RKO (cell line): ENCODE results near the gene APLP2.
"Not testable (repeated sequence)": the region's sequence is repeated elsewhere in the genome, so short reads cannot be mapped to it uniquely, and the experiment has no call there.

Experiments used
- DNase-seq: peaks from one replicate; pipeline ENCODE4 v3.0.0-alpha.2; 2016; ENCODE audit warnings: low spot score

APLP2 gene

DNA sequence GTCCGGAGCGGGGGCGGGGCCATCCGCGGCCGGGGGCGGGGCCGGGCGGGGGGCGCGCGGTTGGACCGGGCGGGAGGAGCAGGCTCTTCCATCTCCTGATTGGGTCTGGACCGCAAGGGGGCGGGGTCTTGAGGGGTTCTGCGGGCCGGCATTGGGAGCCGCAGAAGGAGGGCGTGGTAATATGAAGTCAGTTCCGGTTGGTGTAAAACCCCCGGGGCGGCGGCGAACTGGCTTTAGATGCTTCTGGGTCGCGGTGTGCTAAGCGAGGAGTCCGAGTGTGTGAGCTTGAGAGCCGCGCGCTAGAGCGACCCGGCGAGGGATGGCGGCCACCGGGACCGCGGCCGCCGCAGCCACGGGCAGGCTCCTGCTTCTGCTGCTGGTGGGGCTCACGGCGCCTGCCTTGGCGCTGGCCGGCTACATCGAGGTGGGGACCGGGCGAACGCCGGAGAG, at the start of gene APLP2:
TSS of gene APLP2 (plus strand) at position 236 of the 450 bp plus-strand sequence. CDS start at position 320, 84 bp downstream.
- DNase-seq: peak; percentile 98

DNA sequence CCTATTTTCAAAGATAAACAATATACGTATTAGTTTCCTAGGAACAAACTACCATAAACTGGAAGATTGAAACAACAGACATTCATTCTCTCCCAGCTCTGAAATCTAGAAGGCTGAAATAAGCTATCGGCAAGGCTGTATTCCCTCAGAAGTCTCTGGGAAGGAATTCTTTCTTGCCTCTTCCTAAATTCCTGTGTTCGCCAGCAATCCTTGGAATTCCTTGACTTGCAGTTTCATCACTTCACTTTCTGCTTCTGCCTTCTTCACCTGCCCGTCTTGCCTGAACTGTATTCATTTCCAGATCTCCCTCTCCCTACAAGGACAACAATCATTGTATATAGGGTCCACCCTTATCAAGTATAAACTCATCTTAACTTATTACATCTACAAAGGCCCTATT, 49.4 kb upstream of the APLP2 start:
- DNase-seq: no peak

DNA sequence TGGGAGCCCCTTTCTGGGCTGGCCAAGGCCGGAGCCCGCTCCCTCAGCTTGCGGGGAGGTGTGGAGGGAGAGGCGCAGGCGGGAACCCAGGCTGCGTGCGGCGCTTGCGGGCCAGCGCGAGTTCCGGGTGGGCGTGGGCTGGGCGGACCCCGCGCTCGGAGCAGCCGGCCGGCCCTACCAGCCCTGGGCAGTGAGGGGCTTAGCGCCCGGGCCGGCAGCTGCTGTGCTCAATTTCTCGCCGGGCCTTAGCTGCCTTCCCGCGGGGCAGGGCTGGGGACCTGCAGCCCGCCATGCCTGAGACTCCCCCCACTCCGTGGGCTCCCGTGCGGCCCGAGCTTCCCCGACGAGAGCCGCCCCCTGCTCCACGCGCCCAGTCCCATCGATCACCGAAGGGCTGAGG, 48.1 kb upstream of the APLP2 start:
- not testable (repeated sequence) for DNase-seq

DNA sequence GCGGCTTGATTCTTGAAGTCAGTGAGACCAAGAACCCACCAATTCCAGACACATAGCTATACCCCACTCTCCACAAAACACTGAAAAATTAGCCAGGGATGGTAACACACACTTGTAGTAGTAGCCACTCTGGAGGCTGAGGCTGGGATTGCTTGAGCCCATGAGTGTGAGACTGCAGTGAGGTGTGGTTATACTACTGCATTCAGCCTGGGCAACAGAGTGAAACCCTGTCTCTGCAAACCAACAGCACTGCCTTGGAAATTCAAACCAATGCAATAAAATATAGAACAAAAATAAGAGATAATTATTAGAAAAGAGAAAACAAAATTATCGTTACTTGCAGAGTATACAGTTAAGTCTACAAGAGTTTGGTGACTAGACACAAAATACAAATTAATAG, 46.9 kb upstream of the APLP2 start:
- no peak for DNase-seq

DNA sequence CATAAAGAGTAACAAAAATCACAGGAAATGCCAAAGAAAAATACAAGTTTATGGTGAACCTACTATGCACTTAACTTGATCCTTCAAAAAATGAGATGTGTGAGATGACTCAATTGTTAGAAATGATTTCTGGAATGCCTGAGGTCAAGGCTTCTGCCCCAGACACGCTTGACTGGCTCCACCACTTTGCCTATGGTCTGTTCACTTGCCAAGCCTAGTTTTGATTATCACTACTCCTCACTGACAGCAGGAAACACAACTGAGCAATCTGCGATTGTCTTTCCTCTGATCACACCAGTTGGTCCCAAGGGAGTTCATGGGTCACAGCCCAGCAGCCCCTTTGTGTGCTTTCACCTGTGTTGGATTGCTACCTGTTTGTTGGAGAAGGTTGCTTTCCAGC, 46.5 kb upstream of the APLP2 start:
- peak; percentile 43 for DNase-seq

DNA sequence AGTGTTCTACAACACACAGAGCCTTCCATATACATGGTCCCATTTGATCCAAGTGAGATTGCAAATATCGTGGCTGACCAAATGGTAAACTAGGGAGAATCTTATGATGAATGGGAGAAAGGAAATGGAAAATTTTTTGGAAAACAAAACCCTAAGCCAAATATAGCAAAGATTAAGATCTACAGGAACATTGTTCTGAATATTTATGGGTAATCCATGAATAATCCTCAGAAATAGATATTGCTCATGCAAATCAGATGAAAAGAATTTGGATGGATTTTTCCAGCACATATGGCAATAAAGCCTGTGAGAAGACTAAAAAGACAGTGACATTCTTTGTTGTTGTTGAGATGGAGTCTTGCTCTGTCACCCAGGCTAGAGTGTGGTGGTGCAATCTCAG, 45.3 kb upstream of the APLP2 start:
- no peak for DNase-seq

DNA sequence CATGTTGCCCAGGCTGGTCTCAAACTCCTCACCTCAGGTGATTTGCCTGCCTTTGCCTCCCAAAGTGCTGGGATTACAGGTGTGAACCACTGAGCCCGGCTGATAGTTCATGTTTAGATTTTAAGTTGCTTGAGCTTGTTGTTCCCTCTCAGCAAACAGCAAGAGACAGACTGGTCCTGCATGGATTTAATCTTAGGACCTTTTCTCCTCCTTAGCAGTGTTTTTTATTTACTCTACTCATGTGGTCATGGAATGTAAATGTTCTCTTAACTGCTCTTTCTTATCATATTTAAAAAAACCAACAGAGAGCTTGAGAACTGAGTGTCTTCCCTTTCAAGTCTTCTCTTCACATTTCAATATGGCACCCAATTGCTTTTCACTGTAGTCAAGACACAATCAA, 44.3 kb upstream of the APLP2 start:
- no peak for DNase-seq

DNA sequence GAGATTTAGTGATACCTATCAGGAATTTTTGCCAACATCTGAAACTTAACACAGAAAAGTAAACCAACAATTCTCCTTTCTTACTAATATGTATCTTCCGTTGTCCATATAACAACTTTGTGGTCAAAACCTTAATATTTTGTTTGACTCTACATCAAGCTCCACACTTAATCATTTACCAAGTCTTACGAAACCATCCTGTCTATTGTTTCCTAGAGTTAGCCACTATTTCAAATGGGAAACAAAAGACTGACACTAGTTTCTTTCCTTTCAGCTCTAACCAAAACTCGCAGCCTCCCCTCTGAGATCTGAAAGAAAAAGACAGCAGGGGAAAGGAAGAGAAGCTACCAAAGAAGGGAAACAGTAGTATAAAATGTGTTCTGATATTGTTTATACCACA, 40.6 kb upstream of the APLP2 start:
- no peak for DNase-seq

DNA sequence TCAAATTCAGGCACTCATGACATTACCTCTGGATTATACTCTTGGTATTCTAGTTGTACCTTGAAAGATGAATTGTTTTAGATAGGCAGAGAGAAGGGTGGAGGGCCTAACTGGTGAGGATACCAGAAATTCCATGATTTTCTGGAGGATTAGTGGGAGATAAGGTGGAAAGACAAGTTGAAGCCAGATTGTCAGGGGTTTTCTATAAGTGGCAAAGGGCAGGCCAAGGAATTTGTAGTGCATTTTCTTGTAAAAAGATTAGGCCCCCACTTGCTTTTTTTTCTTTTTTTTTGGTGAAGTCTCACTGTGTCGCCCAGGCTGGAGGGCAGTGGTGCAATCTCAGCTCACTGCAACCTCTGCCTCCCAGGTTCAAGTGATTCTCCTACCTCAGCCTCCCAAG, 38.6 kb upstream of the APLP2 start:
- DNase-seq: no peak

DNA sequence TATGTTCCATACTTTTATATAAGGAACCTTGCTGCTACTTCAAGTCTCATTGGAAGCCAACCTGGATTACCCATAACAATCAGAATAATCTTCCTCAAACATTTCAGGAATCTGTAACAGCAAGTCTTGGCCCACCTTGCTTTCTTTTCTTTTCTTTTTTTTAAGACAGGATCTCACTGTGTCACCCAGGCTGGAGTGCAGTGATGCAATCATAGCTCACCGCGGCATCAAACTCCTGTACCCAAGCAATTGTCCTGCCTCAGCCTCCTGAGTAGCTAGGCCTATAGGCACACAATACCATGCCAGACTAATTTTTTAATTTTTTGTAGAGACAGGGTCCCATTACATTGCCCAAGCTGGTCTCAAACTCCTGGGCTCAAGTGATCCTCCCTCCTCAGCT, 37.7 kb upstream of the APLP2 start:
- no peak for DNase-seq

DNA sequence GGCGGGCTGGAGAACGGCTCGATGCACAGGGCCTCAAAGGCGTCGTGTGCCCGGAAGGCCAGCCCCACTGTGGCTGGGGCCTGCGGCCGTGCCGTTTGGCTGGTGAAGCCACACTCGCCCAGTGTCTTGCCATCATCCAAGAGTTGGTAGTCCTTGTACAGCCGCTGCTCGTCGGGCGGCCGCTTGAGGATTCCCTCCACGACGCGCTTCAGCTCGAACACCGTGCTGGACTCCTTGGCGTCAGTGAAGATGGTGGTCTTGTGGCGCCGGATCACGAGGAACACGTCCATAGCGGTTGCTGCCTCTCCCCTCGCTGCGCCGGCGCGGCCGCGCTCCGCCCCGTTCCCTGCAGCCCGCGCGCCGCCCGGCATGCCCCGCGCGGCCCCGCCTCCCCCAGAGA, 36.8 kb upstream of the APLP2 start:
- DNase-seq: no peak

DNA sequence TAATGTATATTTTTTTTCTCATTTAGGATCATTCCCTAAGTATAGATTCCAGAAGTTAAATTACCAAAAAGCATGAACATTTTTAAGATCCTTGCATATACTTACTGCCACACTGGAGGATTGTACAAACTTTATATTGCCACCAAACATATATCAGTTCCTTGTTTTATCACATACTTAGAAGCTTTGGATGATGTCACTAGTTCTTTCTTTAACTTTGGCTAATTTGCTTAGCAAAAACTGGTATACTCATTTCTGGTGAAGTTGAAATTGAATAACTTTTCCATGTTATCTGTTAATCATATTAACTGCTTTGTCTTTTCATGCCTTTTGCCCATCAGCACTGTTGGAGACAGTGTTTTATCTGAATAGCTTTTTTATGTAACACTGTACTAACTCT, 35.5 kb upstream of the APLP2 start:
- DNase-seq: no peak

DNA sequence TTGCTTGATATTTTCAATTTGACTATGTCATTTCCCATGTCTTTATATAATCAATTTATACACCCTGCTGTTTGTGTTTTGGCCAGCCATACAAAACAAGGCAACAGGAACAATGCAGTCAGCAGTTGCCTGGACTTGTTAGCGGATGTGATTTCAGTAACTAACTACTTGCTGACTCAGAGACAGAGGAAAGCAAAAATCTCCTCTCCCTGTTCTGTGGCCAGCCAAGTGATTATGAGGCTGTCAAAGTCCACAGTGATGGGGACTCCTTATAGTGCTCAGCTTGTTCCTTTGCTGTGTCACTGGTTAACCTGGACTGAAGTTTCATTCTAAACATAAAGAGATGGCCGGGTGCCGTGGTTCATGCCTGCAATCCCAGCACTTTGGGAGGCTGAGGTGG, 32.6 kb upstream of the APLP2 start:
- DNase-seq: peak; percentile 81

DNA sequence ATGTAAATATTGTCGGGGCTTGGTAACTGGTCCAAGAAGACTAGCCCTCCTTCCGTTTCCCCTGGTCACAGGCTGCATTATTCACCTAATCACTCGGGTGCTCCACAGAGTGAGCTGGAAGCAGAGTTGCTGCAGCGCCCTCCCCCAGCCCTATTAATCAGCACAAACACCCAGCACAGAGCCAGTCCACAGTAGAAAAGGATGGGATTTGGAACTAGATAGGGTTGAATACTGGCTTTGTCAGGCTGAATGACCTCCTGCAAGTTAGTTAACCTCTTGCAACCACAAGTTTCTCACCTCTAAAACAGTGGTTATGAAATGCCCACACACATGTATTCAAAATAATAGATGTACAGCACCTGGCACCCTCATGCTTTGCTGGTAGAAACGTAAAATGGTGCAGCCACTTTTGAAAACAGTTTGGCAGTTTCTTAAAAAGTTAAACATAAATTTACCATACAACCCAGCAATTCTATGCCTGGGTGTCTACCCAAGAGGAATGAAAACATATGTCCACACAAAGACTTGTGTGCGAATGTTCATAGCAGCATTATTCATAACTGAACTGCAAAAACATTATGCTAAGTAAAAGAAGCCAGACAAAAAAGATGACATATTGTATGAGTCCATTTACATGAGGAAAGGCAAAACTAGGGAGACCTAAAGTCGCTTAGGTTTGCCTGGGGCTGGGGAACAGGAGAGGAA, 31.7 kb upstream of the APLP2 start:
- peak; percentile 19 for DNase-seq

DNA sequence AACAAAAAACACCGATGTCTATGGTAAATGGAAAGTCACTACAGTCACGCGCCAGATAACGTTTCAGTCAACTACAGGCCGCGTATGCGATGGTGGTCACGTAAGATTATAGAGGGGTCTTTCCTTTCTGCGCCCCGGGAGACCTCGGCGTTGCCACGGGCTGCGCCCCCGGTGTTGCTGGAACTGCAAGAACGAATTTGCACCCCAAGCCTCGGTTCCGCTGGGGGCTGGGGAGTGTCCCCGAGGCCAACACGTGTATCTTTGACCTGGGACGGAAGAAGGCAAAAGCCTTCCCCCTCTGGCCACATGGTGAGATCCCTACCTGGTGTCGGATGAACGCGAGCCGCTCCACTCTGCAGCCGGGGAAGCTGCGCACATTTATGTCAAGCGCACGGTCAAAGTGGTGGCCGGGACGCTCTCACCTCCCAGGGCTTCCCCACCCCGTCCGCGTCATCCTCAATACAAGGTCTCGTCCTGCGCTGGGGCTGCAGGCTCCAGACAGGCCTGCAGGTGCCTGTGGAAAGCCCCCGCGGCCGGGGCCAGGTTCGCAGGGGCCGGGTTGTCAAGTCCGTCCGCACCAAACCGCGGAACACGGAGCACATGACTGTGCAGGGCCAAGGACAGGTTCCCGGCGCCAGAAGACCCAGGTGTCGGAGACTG, 29.3 kb upstream of the APLP2 start:
- no peak for DNase-seq

DNA sequence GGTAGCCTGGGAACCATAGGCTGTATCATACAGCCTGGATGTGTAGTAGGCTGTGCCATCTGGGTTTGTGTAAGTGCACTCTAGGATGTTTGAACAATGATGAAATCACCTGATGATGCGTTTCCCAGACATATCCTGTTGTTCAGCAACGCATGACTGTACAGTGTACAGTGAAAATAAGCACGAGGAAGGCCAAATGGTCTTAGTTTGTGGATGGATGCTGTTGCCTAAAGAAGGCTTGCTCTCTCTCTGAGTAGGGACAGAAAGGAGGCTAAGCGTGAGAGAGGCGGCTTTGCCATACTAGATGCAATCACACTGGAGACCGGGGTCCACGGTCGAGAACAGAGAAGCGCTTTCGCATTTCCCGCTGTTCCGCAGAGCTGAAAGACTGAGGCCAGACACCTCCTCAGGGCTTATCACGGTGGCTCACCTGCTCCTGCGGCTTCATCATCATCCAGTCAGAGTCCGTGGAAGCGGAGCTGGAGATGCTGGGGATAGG, 27.6 kb upstream of the APLP2 start:
- peak; percentile 86 for DNase-seq

DNA sequence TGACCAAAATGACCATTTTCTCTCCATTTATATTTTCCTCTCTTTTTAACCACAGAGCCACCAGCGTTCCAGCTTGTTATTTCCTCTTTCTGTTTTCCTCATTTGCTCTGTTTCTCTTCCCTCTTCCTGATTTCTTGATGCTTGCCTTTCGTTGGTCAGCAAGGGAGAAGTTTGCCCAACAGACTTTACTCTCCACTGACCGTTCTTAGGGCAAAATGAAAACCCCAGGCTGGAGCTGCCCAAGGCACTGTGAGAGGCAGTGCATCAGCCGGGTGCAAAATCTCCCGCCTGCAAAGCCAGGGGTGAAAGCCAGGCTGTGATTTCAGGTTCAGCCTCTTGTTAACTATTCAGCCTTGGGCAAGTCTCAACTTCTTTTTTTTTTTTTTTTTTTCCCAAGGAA, 26.1 kb upstream of the APLP2 start:
- no peak for DNase-seq

DNA sequence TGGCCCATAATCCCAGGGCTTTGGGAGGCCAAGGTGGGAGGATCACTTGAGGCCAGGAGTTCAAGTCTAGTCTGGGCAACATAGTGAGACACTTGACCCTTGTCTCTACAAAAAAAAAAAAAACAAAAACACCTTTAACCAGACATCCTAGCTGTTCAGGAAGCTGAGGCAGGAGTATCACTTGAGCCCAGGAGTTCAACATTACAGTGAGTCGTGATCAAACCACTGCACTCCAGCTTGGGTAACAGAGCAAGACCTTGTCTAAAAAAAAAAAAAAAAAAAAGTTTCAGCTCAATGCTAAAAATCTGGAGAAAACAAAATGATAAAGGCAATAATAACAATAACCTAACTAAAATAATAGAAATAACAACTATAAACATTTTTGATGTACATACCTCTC, 22.6 kb upstream of the APLP2 start:
- DNase-seq: no peak

DNA sequence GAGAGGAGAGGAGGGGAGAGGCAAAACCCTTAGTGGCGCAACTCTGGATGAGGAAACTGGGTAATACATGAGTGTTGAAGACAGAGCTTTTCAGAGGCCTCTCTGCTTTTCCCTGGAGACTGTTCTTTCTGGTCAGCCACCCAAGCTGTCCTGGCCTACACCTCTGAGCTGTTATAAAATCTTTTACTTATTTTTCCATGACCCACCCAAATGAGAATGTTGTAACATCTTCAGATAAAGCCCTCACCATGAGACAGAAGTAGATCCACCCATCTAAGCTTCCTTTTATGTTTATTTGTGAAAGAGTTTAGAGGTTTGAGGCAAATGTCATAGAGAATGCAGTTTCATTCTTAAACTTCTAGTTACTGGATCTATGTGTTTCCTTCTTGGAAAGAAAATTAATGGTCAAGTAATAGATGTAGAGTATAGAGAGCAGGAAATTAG, 20.3 kb upstream of the APLP2 start:
- no peak for DNase-seq

DNA sequence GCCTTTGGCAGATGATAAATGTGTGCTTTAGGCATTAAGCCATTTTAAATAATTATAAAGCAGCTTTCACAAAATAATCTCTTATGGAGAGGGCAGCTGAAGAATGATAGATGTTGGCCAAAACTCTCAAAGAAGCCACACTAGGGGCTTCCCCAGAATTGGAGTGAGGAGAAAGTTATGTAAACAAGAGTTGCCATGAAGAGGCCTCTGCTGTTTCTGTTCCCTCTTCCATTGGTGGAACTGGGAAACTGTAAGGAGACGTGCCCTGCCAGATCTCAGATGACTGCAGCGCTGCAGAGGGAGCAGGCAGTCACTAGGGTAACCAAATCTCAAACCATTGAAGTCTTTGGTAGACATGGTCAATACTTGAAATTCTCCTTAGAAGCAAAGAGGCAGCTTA, 19.4 kb upstream of the APLP2 start:
- DNase-seq: no peak

DNA sequence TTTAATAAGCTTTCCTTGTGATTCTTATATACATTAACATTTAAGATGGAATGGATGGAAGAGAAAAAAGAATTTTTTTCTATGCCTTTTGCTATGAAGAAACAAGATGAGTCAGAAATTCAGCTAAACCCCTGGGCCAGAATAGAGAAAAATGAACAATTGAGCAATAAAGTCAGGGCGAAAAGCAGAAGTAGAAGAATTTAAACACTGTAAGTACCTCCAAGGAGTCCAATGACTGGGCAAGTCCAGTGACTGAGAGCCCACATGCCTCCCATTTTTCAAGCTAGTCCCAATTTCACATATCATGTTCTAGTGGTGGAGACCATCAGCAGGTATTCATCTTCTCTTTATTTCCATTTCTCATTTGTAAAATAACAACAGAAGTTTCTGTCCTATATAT, 18.6 kb upstream of the APLP2 start:
- no peak for DNase-seq

DNA sequence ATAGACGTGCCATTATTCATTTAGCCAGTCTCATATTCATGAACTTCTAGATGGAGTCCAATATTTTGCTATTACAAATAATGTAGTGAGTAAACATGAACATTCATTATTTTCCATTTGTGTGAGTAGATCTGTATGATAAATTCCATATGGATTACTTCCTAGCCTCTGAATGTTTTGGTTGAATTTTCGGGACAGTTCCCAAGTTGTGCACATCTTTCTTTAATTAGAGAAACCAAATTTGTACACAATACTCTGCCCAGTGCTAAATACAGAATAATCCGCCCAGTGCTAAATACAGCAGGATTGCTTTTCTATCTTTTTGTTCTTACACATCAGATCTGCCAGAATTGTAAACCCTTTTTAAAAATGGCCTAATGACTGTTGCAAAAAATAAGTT, 17.1 kb upstream of the APLP2 start:
- DNase-seq: no peak

DNA sequence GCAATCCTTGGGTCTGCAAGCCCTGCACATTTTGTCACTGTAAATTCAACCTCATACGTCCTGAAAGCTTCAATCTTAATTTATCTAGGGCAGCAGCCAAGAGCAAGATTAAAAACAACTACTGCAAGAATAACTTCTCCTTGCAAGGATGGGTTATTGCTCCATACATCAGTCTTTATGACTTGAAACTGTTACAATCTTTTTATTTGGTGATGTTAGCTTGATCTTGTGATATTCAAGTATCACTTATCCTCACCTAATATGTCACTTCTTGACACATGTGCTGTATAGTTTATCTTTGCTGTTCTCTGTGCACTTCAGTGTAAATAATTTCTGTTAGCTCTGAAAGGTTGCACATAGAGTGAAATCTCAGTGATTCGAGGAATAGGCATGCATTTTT, 14.7 kb upstream of the APLP2 start:
- DNase-seq: no peak

DNA sequence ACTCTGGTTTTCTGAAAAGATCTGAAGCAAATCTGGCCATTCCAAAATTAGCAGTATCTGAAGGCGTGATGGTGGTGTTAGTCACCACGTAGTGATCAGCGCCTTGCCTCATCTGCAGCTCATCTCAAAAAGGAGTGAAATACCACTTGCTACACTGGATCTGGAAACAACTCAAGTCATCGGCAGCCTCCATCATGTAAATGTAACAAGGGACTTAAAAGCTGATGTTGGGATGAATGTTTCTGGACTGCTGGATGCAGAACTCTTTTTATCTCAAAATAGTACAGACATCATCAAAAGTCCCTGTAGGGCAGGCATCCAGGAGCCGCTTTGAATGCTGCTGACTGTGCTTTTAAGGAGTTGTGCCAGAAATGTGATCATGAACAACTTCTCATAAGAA, 14.1 kb upstream of the APLP2 start:
- peak; percentile 38 for DNase-seq
